ENCODE data around the gene RIN3. TPM values are rescaled to one million over a fixed set of nuclear protein-coding genes. Genes with fewer than 3 reads are reported as not detected.

The RIN3 gene
- total and polyA plus RNA-seq, 2 donors (not counting 3 experiments of a cell fraction or from before 2014, with no cell fraction given): 5.1 to 20.8 TPM

- no peak for DNase-seq (ENCODE audit: low read depth, low spot score)
- CTCF ChIA-PET: interaction anchor here (0.9 kb wide), 1 partner anchor 39 kb away, joined by 3 read pairs; no protein-coding TSS in a partner anchor
- H3K9me1 ChIP-seq (replicated peaks; ENCODE audit: control insufficient read depth, extremely low read depth, insufficient read depth, low read length): no peaks in the 10 kb centered on the region
- no peaks in the 10 kb centered on the region for H3K9me3 ChIP-seq (replicated peaks; ENCODE audit: control insufficient read depth, insufficient read depth, low read length)
- no peak overlapping the region for H3K27ac ChIP-seq (ENCODE audit: insufficient read depth, low read depth, low read length)
- TF ChIP-seq EZH2 (IDR thresholded peaks at IDR 0.05; ENCODE audit: borderline replicate concordance, low read depth, low read length, severe bottlenecking): no peak
- TF ChIP-seq MYC (IDR thresholded peaks at IDR 0.05; ENCODE audit: low read depth, low read length): no peak
- no peak for TF ChIP-seq JUN (IDR thresholded peaks at IDR 0.05; ENCODE audit: borderline replicate concordance, insufficient read depth, insufficient read length, low read depth)
- TF ChIP-seq GATA2 (IDR thresholded peaks at IDR 0.05; ENCODE audit: insufficient read depth, insufficient read length, low read depth, low read length): no peak
- TF ChIP-seq MAX (IDR thresholded peaks at IDR 0.05; ENCODE audit: insufficient read depth, insufficient read length): no peak
- peaks cover 7% of the 10 kb centered on the region for H3K4me1 ChIP-seq (ENCODE audit: control insufficient read depth, extremely low read depth, insufficient read depth, low read length)
- no peak overlapping the region for H3K4me3 ChIP-seq (replicated peaks in 1 of 3; ENCODE audit: insufficient read depth in 1 of 3, low read depth in 1 of 3, low read length in 3 of 3)
- FAIRE-seq: no peak
- H4K20me1 ChIP-seq (replicated peaks; ENCODE audit: control insufficient read depth, extremely low read depth, insufficient read depth, low read length): peaks cover 2% of the 10 kb centered on the region
- H3K79me2 ChIP-seq (ENCODE audit: control insufficient read depth, insufficient read depth, low read length): no peaks in the 10 kb centered on the region
- intact Hi-C loops (cut with micrococcal nuclease) (no loop called here), dilution Hi-C loops (cut with MboI; ENCODE audit: extremely low pct_ligation_motif_present, low sequenced_read_pairs) (no loop called here)
- H3K27me3 ChIP-seq (ENCODE audit: control insufficient read depth in 2 of 2, insufficient read depth in 2 of 2, low read length in 2 of 2): no peaks in the 10 kb centered on the region
- no peak overlapping the region for H3K4me2 ChIP-seq (ENCODE audit: insufficient read depth, low read length)
- POLR2A ChIA-PET: interaction anchor here (0.6 kb wide), 1 partner anchor 20 kb away, joined by 3 read pairs; no protein-coding TSS in a partner anchor
- H3K9ac ChIP-seq (replicated peaks; ENCODE audit: extremely low read depth, insufficient read depth, low read length): no peak overlapping the region
- no peak overlapping the region for H2AFZ ChIP-seq (ENCODE audit: low read depth, low read length)
- no peaks in the 10 kb centered on the region for H3K36me3 ChIP-seq (ENCODE audit: control insufficient read depth in 2 of 2, extremely low read depth in 1 of 2, insufficient read depth in 2 of 2, low read length in 2 of 2)
- no TSS peak for BruUV-seq (replicated peaks)
Measured at GRCh38 chr14:92549859-92550230, 36.3 kb downstream of the RIN3 start.

- H3K36me3 ChIP-seq (ENCODE audit: control insufficient read depth in 2 of 2, extremely low read depth in 1 of 2, insufficient read depth in 2 of 2, low read length in 2 of 2): no peaks in the 10 kb centered on the region
- FAIRE-seq: no peak
Measured at GRCh38 chr14:92551044-92551841, 37.7 kb downstream of the RIN3 start.

More at GRCh38 chr14:92551044-92551841, 37.7 kb downstream of the RIN3 start:
- dilution Hi-C loops (cut with MboI; ENCODE audit: extremely low pct_ligation_motif_present, low sequenced_read_pairs) (no loop called here), intact Hi-C loops (cut with micrococcal nuclease) (no loop called here)
- no peak overlapping the region for H3K9ac ChIP-seq (replicated peaks; ENCODE audit: extremely low read depth, insufficient read depth, low read length)
- H3K27me3 ChIP-seq (ENCODE audit: control insufficient read depth in 2 of 2, insufficient read depth in 2 of 2, low read length in 2 of 2): no peaks in the 10 kb centered on the region
- ChIA-PET POLR2A (no interaction called here), CTCF (no interaction called here)
- no TSS peak for BruUV-seq (replicated peaks)
- no peak overlapping the region for H3K4me3 ChIP-seq (replicated peaks in 1 of 3; ENCODE audit: insufficient read depth in 1 of 3, low read depth in 1 of 3, low read length in 3 of 3)
- no peak for DNase-seq (ENCODE audit: low read depth, low spot score)
- H3K4me1 ChIP-seq (ENCODE audit: control insufficient read depth, extremely low read depth, insufficient read depth, low read length): peaks cover 5% of the 10 kb centered on the region
- TF ChIP-seq POLR2A (IDR thresholded peaks at IDR 0.05; ENCODE audit: low read depth, low read length): no peak
- TF ChIP-seq JUN (IDR thresholded peaks at IDR 0.05; ENCODE audit: borderline replicate concordance, insufficient read depth, insufficient read length, low read depth): no peak
- no peak for TF ChIP-seq POLR2AphosphoS5 (IDR thresholded peaks at IDR 0.05; ENCODE audit: insufficient read depth, low read depth, low read length)
- no peak for TF ChIP-seq MYC (IDR thresholded peaks at IDR 0.05; ENCODE audit: low read depth, low read length)
- no peak for TF ChIP-seq EZH2 (IDR thresholded peaks at IDR 0.05; ENCODE audit: borderline replicate concordance, low read depth, low read length, severe bottlenecking)
- no peak for TF ChIP-seq GATA2 (IDR thresholded peaks at IDR 0.05; ENCODE audit: insufficient read depth, insufficient read length, low read depth, low read length)
- TF ChIP-seq MAX (IDR thresholded peaks at IDR 0.05; ENCODE audit: insufficient read depth, insufficient read length): no peak
- no peak for TF ChIP-seq CTCF (IDR thresholded peaks at IDR 0.05; ENCODE audit: extremely low read depth in 1 of 2, insufficient read depth in 1 of 2, low read depth in 1 of 2, low read length in 2 of 2)
- TF ChIP-seq FOS (IDR thresholded peaks at IDR 0.05; ENCODE audit: borderline replicate concordance, insufficient read depth, low read length): no peak
- no peak overlapping the region for H3K27ac ChIP-seq (ENCODE audit: insufficient read depth, low read depth, low read length)
- peaks cover 2% of the 10 kb centered on the region for H4K20me1 ChIP-seq (replicated peaks; ENCODE audit: control insufficient read depth, extremely low read depth, insufficient read depth, low read length)
- H3K9me1 ChIP-seq (replicated peaks; ENCODE audit: control insufficient read depth, extremely low read depth, insufficient read depth, low read length): no peaks in the 10 kb centered on the region
- no peaks in the 10 kb centered on the region for H3K9me3 ChIP-seq (replicated peaks; ENCODE audit: control insufficient read depth, insufficient read depth, low read length)
- no peaks in the 10 kb centered on the region for H3K79me2 ChIP-seq (ENCODE audit: control insufficient read depth, insufficient read depth, low read length)
- H2AFZ ChIP-seq (ENCODE audit: low read depth, low read length): no peak overlapping the region
- no peak overlapping the region for H3K4me2 ChIP-seq (ENCODE audit: insufficient read depth, low read length)
